HG02840 (cell line): ENCODE data around the gene ZNF579.
"Not testable (repeated sequence)": the region's sequence is repeated elsewhere in the genome, so short reads cannot be mapped to it uniquely, and the experiment has no call there.

ENCODE experiments used
- ATAC-seq: cut with Tn5 transposase; IDR thresholded peaks from one replicate; pipeline ENCODE4 v1.9.1; 2021; ENCODE audit warnings: mild to moderate bottlenecking, moderate library complexity, moderate number of reproducible peaks; ENCODE audit not compliant: unreplicated experiment, low FRiP score

ZNF579 gene

GRCh38 chr19:55578761-55579747 is 1.6 kb downstream of the ZNF579 start:
- no peak for ATAC-seq

GRCh38 chr19:55578031-55578760 is 2.5 kb downstream of the ZNF579 start:
- no peak for ATAC-seq

- ATAC-seq = no peak
Measured at GRCh38 chr19:55576746-55577145, 3.9 kb downstream of the ZNF579 start.

GRCh38 chr19:55573929-55574328 is 6.7 kb downstream of the ZNF579 start:
- ATAC-seq = not testable (repeated sequence)

- ATAC-seq = not testable (repeated sequence)
Measured at GRCh38 chr19:55569477-55569876, 11.2 kb downstream of the ZNF579 start.

GRCh38 chr19:55567708-55568328 is 12.8 kb downstream of the ZNF579 start:
- ATAC-seq = no peak

GRCh38 chr19:55566823-55567222 is 13.8 kb downstream of the ZNF579 start:
- ATAC-seq = no peak

- ATAC-seq = no peak
Measured at GRCh38 chr19:55563261-55563690, 17.4 kb downstream of the ZNF579 start.

- ATAC-seq = no peak
Measured at GRCh38 chr19:55559684-55560083, 21.0 kb downstream of the ZNF579 start.

GRCh38 chr19:55554741-55555152 is 25.9 kb downstream of the ZNF579 start:
- ATAC-seq = no peak

GRCh38 chr19:55554302-55554701 is 26.3 kb downstream of the ZNF579 start:
- no peak for ATAC-seq

- no peak for ATAC-seq
Measured at GRCh38 chr19:55553217-55554182, 27.1 kb downstream of the ZNF579 start.

GRCh38 chr19:55552620-55553019 is 28.0 kb downstream of the ZNF579 start:
- ATAC-seq = no peak

GRCh38 chr19:55552206-55552605 is 28.4 kb downstream of the ZNF579 start:
- no peak for ATAC-seq

- no peak for ATAC-seq
Measured at GRCh38 chr19:55550321-55550650, 30.4 kb downstream of the ZNF579 start.

GRCh38 chr19:55549500-55550320 is 30.9 kb downstream of the ZNF579 start:
- no peak for ATAC-seq

GRCh38 chr19:55546822-55547614 is 33.6 kb downstream of the ZNF579 start:
- ATAC-seq = no peak

- ATAC-seq = no peak
Measured at GRCh38 chr19:55546011-55546410, 34.6 kb downstream of the ZNF579 start.
